BLaER1 treated with 17β-estradiol and CSF1 and Interleukin-3, amounts not matched to agents 10 nM and 100 nM (cell line): ENCODE measurements around the gene ZNF212.

Source experiments
- H3K27ac ChIP-seq, 11 experiments: shearing (Covaris generic); formaldehyde crosslinking; 2 replicates each; pipeline ENCODE4 v1.8.1; 2022
- H3K27me3 ChIP-seq, 11 experiments: shearing (Covaris generic); formaldehyde crosslinking; 2 replicates each; pipeline ENCODE4 v1.8.1; 2022
- H3K36me3 ChIP-seq, 11 experiments: shearing (Covaris generic); formaldehyde crosslinking; 2 replicates each; pipeline ENCODE4 v1.8.1; 2022
- H3K4me1 ChIP-seq, 10 experiments: shearing (Covaris generic); formaldehyde crosslinking; 2 replicates each; pipeline ENCODE4 v1.8.1; 2022
- H3K4me2 ChIP-seq, 11 experiments: shearing (Covaris generic); formaldehyde crosslinking; 2 replicates each; pipeline ENCODE4 v1.8.1; 2022
- H3K4me3 ChIP-seq, 10 experiments: shearing (Covaris generic); formaldehyde crosslinking; 2 replicates each; pipeline ENCODE4 v1.8.1; 2022
- H3K9ac ChIP-seq, 11 experiments: shearing (Covaris generic); formaldehyde crosslinking; 2 replicates each; pipeline ENCODE4 v1.8.1; 2022
- H3K9me3 ChIP-seq, 11 experiments: shearing (Covaris generic); formaldehyde crosslinking; replicated peaks in 1 of 11; 2 replicates each; pipeline ENCODE4 v1.8.1; 2022
- H4K20me1 ChIP-seq, 11 experiments: shearing (Covaris generic); formaldehyde crosslinking; 2 replicates each; pipeline ENCODE4 v1.8.1; 2022
- Cebpa-rat ChIP-seq, 11 experiments: shearing (Covaris generic); IDR thresholded peaks; 2 replicates each; pipeline ENCODE4 v1.8.1; 2022

ZNF212 gene

GRCh38 chr7:149198161-149198816 is 41.2 kb upstream of the ZNF212 start:
- H3K9me3 ChIP-seq = no peaks in the 10 kb centered on the region
- H3K4me1 ChIP-seq = peaks cover 20 to 46% (median 29%) of the 10 kb centered on the region in 10 experiments
- H3K36me3 ChIP-seq = peaks cover 54 to 65% (median 57%) of the 10 kb centered on the region in 11 experiments
- H3K9ac ChIP-seq = no peak overlapping the region
- peaks cover 41 to 76% (median 65%) of the 10 kb centered on the region in 11 experiments; a peak in 21 of 22 replicates for H4K20me1 ChIP-seq
- no peak overlapping the region for H3K4me2 ChIP-seq
- H3K4me3 ChIP-seq = no peak overlapping the region
- TF ChIP-seq Cebpa-rat (IDR thresholded peaks at IDR 0.05) = no peak
- H3K27me3 ChIP-seq = no peaks in the 10 kb centered on the region
- no peak overlapping the region for H3K27ac ChIP-seq

GRCh38 chr7:149199234-149199995 is 40.0 kb upstream of the ZNF212 start:
- peaks cover 43 to 87% (median 76%) of the 10 kb centered on the region in 11 experiments; a peak in 21 of 22 replicates for H4K20me1 ChIP-seq
- peaks cover 20 to 50% (median 29%) of the 10 kb centered on the region in 10 experiments for H3K4me1 ChIP-seq
- H3K4me3 ChIP-seq = no peak overlapping the region
- no peak overlapping the region for H3K27ac ChIP-seq
- peak overlapping the region in 4 of 11 experiments; percentile 1 to 46 (median 18); a peak in 4 of 22 replicates for H3K9ac ChIP-seq
- no peaks in the 10 kb centered on the region for H3K9me3 ChIP-seq
- TF ChIP-seq Cebpa-rat (IDR thresholded peaks at IDR 0.05) = no peak
- peaks cover 65 to 76% (median 69%) of the 10 kb centered on the region in 11 experiments for H3K36me3 ChIP-seq
- H3K4me2 ChIP-seq = peak overlapping the region in 5 of 11 experiments; percentile 20 to 54 (median 39); a peak in 7 of 22 replicates
- H3K27me3 ChIP-seq = no peaks in the 10 kb centered on the region

GRCh38 chr7:149202831-149203231 is 36.6 kb upstream of the ZNF212 start:
- Histone ChIP-seq H3K4me3 (no peak overlapping the region), H3K9me3 (no peaks in the 10 kb centered on the region), H3K36me3 (peaks cover 99 to 100% (median 100%) of the 10 kb centered on the region in 11 experiments), H3K27ac (peak overlapping the region in 2 of 11 experiments; percentile 18 to 41; a peak in 4 of 22 replicates), H4K20me1 (peaks cover 44 to 99% (median 84%) of the 10 kb centered on the region in 11 experiments; a peak in 21 of 22 replicates), H3K27me3 (no peaks in the 10 kb centered on the region), H3K4me2 (peak overlapping the region in 2 of 11 experiments; percentile 1 to 7; a peak in 1 of 22 replicates), H3K9ac (peak overlapping the region in 1 of 11 experiments; percentile 3; a peak in 2 of 22 replicates), H3K4me1 (peaks cover 0 to 32% (median 9%) of the 10 kb centered on the region in 10 experiments; a peak in 11 of 20 replicates)
- TF ChIP-seq Cebpa-rat (IDR thresholded peaks at IDR 0.05) = no peak

GRCh38 chr7:149205690-149206381 is 33.6 kb upstream of the ZNF212 start:
- Histone ChIP-seq H4K20me1 (peaks cover 29 to 85% (median 63%) of the 10 kb centered on the region in 11 experiments; a peak in 21 of 22 replicates), H3K4me2 (no peak overlapping the region), H3K27me3 (no peaks in the 10 kb centered on the region), H3K4me3 (no peak overlapping the region), H3K4me1 (peaks cover 0 to 15% (median 0%) of the 10 kb centered on the region in 10 experiments; a peak in 2 of 20 replicates), H3K36me3 (peaks cover 99 to 100% (median 100%) of the 10 kb centered on the region in 11 experiments), H3K27ac (no peak overlapping the region), H3K9ac (no peak overlapping the region), H3K9me3 (no peaks in the 10 kb centered on the region)
- TF ChIP-seq Cebpa-rat (IDR thresholded peaks at IDR 0.05) = no peak

- Histone ChIP-seq H3K27ac (no peak overlapping the region), H3K4me2 (no peak overlapping the region), H4K20me1 (peaks cover 29 to 77% (median 55%) of the 10 kb centered on the region in 11 experiments; a peak in 21 of 22 replicates), H3K9ac (no peak overlapping the region), H3K9me3 (no peaks in the 10 kb centered on the region), H3K36me3 (peaks cover 99 to 100% (median 100%) of the 10 kb centered on the region in 11 experiments), H3K4me1 (peaks cover 0 to 11% (median 0%) of the 10 kb centered on the region in 10 experiments; a peak in 1 of 20 replicates), H3K4me3 (no peak overlapping the region), H3K27me3 (no peaks in the 10 kb centered on the region)
- no peak for TF ChIP-seq Cebpa-rat (IDR thresholded peaks at IDR 0.05)
Measured at GRCh38 chr7:149207324-149208035, 32.0 kb upstream of the ZNF212 start.

- no peaks in the 10 kb centered on the region for H3K27me3 ChIP-seq
- H3K36me3 ChIP-seq = peaks cover 99 to 100% (median 100%) of the 10 kb centered on the region in 11 experiments
- no peaks in the 10 kb centered on the region for H3K4me1 ChIP-seq
- no peak overlapping the region for H3K4me3 ChIP-seq
- no peak overlapping the region for H3K4me2 ChIP-seq
- TF ChIP-seq Cebpa-rat (IDR thresholded peaks at IDR 0.05) = no peak
- H3K9me3 ChIP-seq = no peaks in the 10 kb centered on the region
- H4K20me1 ChIP-seq = peaks cover 15 to 73% (median 34%) of the 10 kb centered on the region in 11 experiments; a peak in 20 of 22 replicates
- no peak overlapping the region; a peak in 1 of 22 replicates for H3K9ac ChIP-seq
- no peak overlapping the region for H3K27ac ChIP-seq
Measured at GRCh38 chr7:149209518-149210269, 29.8 kb upstream of the ZNF212 start.

GRCh38 chr7:149210551-149210950 is 28.9 kb upstream of the ZNF212 start:
- H3K36me3 ChIP-seq = peaks cover 99 to 100% (median 100%) of the 10 kb centered on the region in 11 experiments

More at GRCh38 chr7:149210551-149210950, 28.9 kb upstream of the ZNF212 start:
- H3K27me3 ChIP-seq = no peaks in the 10 kb centered on the region
- no peak for TF ChIP-seq Cebpa-rat (IDR thresholded peaks at IDR 0.05)
- H4K20me1 ChIP-seq = peaks cover 9 to 66% (median 26%) of the 10 kb centered on the region in 11 experiments; a peak in 19 of 22 replicates
- no peak overlapping the region for H3K4me3 ChIP-seq
- H3K27ac ChIP-seq = no peak overlapping the region
- no peaks in the 10 kb centered on the region for H3K9me3 ChIP-seq
- no peak overlapping the region for H3K4me2 ChIP-seq
- no peak overlapping the region for H3K9ac ChIP-seq
- H3K4me1 ChIP-seq = no peaks in the 10 kb centered on the region
